Stomach (tissue), 9 donors: ENCODE results near the gene HSPG2. TPM values are rescaled to one million over a fixed set of nuclear protein-coding genes. Genes with fewer than 3 reads are reported as not detected.

Experiments used
- DNase-seq, 2 donors: peaks; one replicate each; pipeline versions ENCODE4 v3.0.0 to v3.0.0-alpha.2; 2013 to 2019
- H3K27ac ChIP-seq, 5 donors: fragments of 200-600 bp in 4 of 5; sonication (generic) in 4 of 5; one replicate each; pipeline ENCODE4 v1.5.1; 2013 to 2019; ENCODE audit warnings: mild to moderate bottlenecking in 1 of 5, moderate library complexity in 1 of 5
- H3K27me3 ChIP-seq, 3 donors: fragments of 200-600 bp; sonication (generic); one replicate each; pipeline ENCODE4 v1.5.1; 2017 to 2019; ENCODE audit warnings: mixed run types in 1 of 3
- H3K36me3 ChIP-seq, 4 donors: fragments of 200-600 bp; sonication (generic); 1 replicate in 3 of 4; 2 replicates in 1 of 4; pipeline ENCODE4 v1.5.1; 2016 to 2019
- H3K4me1 ChIP-seq, 4 donors: fragments of 200-600 bp; sonication (generic); one replicate each; pipeline ENCODE4 v1.5.1; 2016 to 2019
- H3K4me3 ChIP-seq, 4 donors: fragments of 200-600 bp; sonication (generic) in 3 of 4; one replicate each; pipeline ENCODE4 v1.5.1; 2016 to 2019; ENCODE audit warnings: mild to moderate bottlenecking in 1 of 4
- H3K9me3 ChIP-seq, 4 donors: fragments of 200-600 bp; sonication (generic); one replicate each; pipeline ENCODE4 v1.5.1; 2016 to 2019
- CTCF ChIP-seq, 7 experiments: fragments of 450-650 bp in 4 of 7; fragments of 200-600 bp in 3 of 7; sonication (generic) in 3 of 7; IDR thresholded peaks; one replicate each; pipeline ENCODE4 v1.5.1; 2016 to 2019; ENCODE audit warnings: antibody characterized with exemption in 7 of 7, control low read depth in 2 of 7, mild to moderate bottlenecking in 1 of 7
- EP300 ChIP-seq: sonication (generic); formaldehyde crosslinking; IDR thresholded peaks from one replicate; pipeline ENCODE4 v1.6.1; 2017; ENCODE audit warnings: antibody characterized with exemption
- POLR2A ChIP-seq, 4 donors: fragments of 450-650 bp; IDR thresholded peaks; one replicate each; pipeline ENCODE4 v1.6.1; 2016; ENCODE audit warnings: antibody characterized with exemption in 4 of 4, control low read depth in 2 of 4, mild to moderate bottlenecking in 1 of 4, moderate library complexity in 1 of 4
- POLR2AphosphoS5 ChIP-seq, 3 donors: sonication (generic); formaldehyde crosslinking; IDR thresholded peaks; one replicate each; pipeline ENCODE4 v1.6.1; 2016; ENCODE audit warnings: antibody characterized with exemption in 3 of 3
- WGBS, 5 donors: extraction: QIAGEN DNeasy Blood & Tissue Kit in 3 of 5; methylation state at CpG; one replicate each; pipeline versions ENCODE4 v1.1.5 to v1.1.7; 2013 to 2018; 5-methylcytosine and 5-hydroxymethylcytosine counted together
- intact Hi-C: fragments of 100-400 bp; cut with DNase I; formaldehyde crosslinking; loops from one replicate; pipeline ENCODE4 v1.15.1; 2023; ENCODE audit warnings: low total_unique reads
- polyA plus RNA-seq, 3 donors: library from polyadenylated mRNA; stranded (reverse); fragments of 200-250 nt; gene quantifications; one replicate each; pipeline ENCODE4 v1.2.3, GENCODE V29; 2013
- total RNA-seq, 5 donors: library from RNA; depleted of rRNA; stranded (reverse); fragments of >200 nt; gene quantifications; one replicate each; pipeline versions ENCODE4 v1.1.0 to v1.2.3, GENCODE V29; 2014 to 2016
- donor health status: healthy with polysubstance abuse.
- donor health status: Bipolar disorder and iron deficiency.
- donor health status: healthy.

Gene HSPG2
- total and polyA plus RNA-seq, 8 donors, result 21.7 to 504 (median 133) TPM

- peak overlapping the region in 1 of 5 donors; percentile 14 for H3K27ac ChIP-seq
- H3K27me3 ChIP-seq, result peaks cover 0 to 20% (median 9%) of the 10 kb centered on the region in 3 donors
- H3K36me3 ChIP-seq, result no peaks in the 10 kb centered on the region
- DNase-seq, result peak in 1 of 2 donors; percentile 71
- WGBS, 5 donors, result 15 to 27% (median 21%) methylated on average over 23 to 65 of the region's 65 CpGs
- intact Hi-C loops, result no loop called here
- TF ChIP-seq POLR2AphosphoS5 (IDR thresholded peaks at IDR 0.05), result no peak
- no peak for TF ChIP-seq EP300
- TF ChIP-seq CTCF (IDR thresholded peaks at IDR 0.05), result peak in 3 of 7 experiments; percentile 28 to 53 (median 46)
- no peak for TF ChIP-seq POLR2A (IDR thresholded peaks at IDR 0.05)
- H3K4me3 ChIP-seq, result peak overlapping the region; percentile 27 to 40 (median 36)
- no peaks in the 10 kb centered on the region for H3K9me3 ChIP-seq
- H3K4me1 ChIP-seq, result peaks cover 0 to 43% (median 22%) of the 10 kb centered on the region in 4 donors
Observed at GRCh38 chr1:21814241-21814918, 122.7 kb downstream of the HSPG2 start.

GRCh38 chr1:21813542-21813941, 123.6 kb downstream of the HSPG2 start:
- H3K27ac ChIP-seq, result no peak overlapping the region
- intact Hi-C loops, result no loop called here
- peaks cover 0 to 36% (median 17%) of the 10 kb centered on the region in 4 donors for H3K4me1 ChIP-seq
- TF ChIP-seq POLR2A (IDR thresholded peaks at IDR 0.05), result no peak
- TF ChIP-seq CTCF (IDR thresholded peaks at IDR 0.05), result no peak
- TF ChIP-seq POLR2AphosphoS5 (IDR thresholded peaks at IDR 0.05), result no peak
- no peak for TF ChIP-seq EP300
- H3K4me3 ChIP-seq, result no peak overlapping the region
- 86 to 99% (median 96%) methylated on average over 3 of the region's 3 CpGs for WGBS, 5 donors
- DNase-seq, result no peak
- H3K27me3 ChIP-seq, result peaks cover 0 to 20% (median 9%) of the 10 kb centered on the region in 3 donors
- H3K36me3 ChIP-seq, result no peaks in the 10 kb centered on the region
- no peaks in the 10 kb centered on the region for H3K9me3 ChIP-seq

GRCh38 chr1:21811875-21812305, 125.2 kb downstream of the HSPG2 start, which contains the start of gene LDLRAD2:
TSS of gene LDLRAD2 (plus strand) at chr1:21812265. CDS start at chr1:21812452, 187 bp downstream.
- intact Hi-C loops, result no loop called here
- Histone ChIP-seq H3K27me3 (peaks cover 0 to 20% (median 9%) of the 10 kb centered on the region in 3 donors), H3K9me3 (no peaks in the 10 kb centered on the region), H3K4me3 (no peak within 1 kb of the TSS), H3K27ac (no peak within 1 kb of the TSS), H3K36me3 (no peaks in the 10 kb centered on the region), H3K4me1 (peaks cover 0 to 32% (median 17%) of the 10 kb centered on the region in 4 donors)
- 47 to 63% (median 57%) methylated on average over 2 of the region's 2 CpGs for WGBS, 5 donors
- TF ChIP-seq CTCF (IDR thresholded peaks at IDR 0.05) (no peak), POLR2A (IDR thresholded peaks at IDR 0.05) (no peak), EP300 (no peak), POLR2AphosphoS5 (IDR thresholded peaks at IDR 0.05) (no peak)
- peak in 1 of 2 donors; percentile 64 for DNase-seq

GRCh38 chr1:21804536-21804935, 132.6 kb downstream of the HSPG2 start:
- 77 to 83% (median 77%) methylated on average over 2 of the region's 2 CpGs for WGBS, 5 donors
- intact Hi-C loops, result no loop called here
- TF ChIP-seq EP300, result no peak
- no peak for TF ChIP-seq CTCF (IDR thresholded peaks at IDR 0.05)
- TF ChIP-seq POLR2A (IDR thresholded peaks at IDR 0.05), result no peak
- TF ChIP-seq POLR2AphosphoS5 (IDR thresholded peaks at IDR 0.05), result no peak

More at GRCh38 chr1:21804536-21804935, 132.6 kb downstream of the HSPG2 start:
- no peak overlapping the region for H3K4me3 ChIP-seq
- no peaks in the 10 kb centered on the region for H3K36me3 ChIP-seq
- no peaks in the 10 kb centered on the region for H3K4me1 ChIP-seq
- no peaks in the 10 kb centered on the region for H3K9me3 ChIP-seq
- no peak for DNase-seq
- no peak overlapping the region for H3K27ac ChIP-seq
- H3K27me3 ChIP-seq, result no peaks in the 10 kb centered on the region
